HCT116 (cell line): ENCODE measurements around the gene NFATC1. TPM values are rescaled to one million over a fixed set of nuclear protein-coding genes. Genes with fewer than 3 reads are reported as not detected.

Experiments
- ATAC-seq: fragments of 200-7000 bp; cut with Tn5 transposase; 2 replicates; pipeline ENCODE4 v1.9.1; 2020; ENCODE audit warnings: mild to moderate bottlenecking, moderate library complexity
- BruUV-seq: library from RNA; stranded (reverse); fragments of 400-500 nt; replicated peaks from 2 replicates; lab custom pipeline; 2021; lab: Mats Ljungman, UMichigan
- CTCF ChIA-PET: fragments of 300-600 bp; sonication (Branson Sonifier 250); formaldehyde crosslinking; loops from one replicate; lab custom pipeline; 2021; ENCODE audit warnings: antibody characterized with exemption; lab: Charles Lee
- POLR2A ChIA-PET: fragments of 300-600, 350-600 bp; sonication (Branson Sonifier 250); formaldehyde crosslinking; loops from one replicate; lab custom pipeline; 2021; ENCODE audit warnings: antibody characterized with exemption; lab: Charles Lee
- RAD21 ChIA-PET, 2 experiments: fragments of 300-600 bp; sonication (Branson Sonifier 250); formaldehyde crosslinking; loops; one replicate each; lab custom pipeline; 2023; ENCODE audit warnings: low total read pairs in 2 of 2; ENCODE audit not compliant: uncharacterized antibody in 2 of 2, unreplicated experiment in 2 of 2, low non-redundant PET in 1 of 2; lab: Charles Lee
- DNase-seq: peaks from one replicate; pipeline ENCODE4 v3.0.0-alpha.2; 2010; ENCODE audit warnings: low read depth, low spot score
- H2AFZ ChIP-seq: fragments of 200-600 bp; shearing (Covaris generic), sonication (generic); 2 replicates; pipeline ENCODE4 v1.6.1; 2017; ENCODE audit warnings: low read depth, mixed run types, mixed read lengths, antibody characterized with exemption, low read length; ENCODE audit not compliant: poor library complexity, severe bottlenecking
- H3K27ac ChIP-seq: 2 replicates; pipeline ENCODE4 v1.5.1; 2012; ENCODE audit warnings: low read depth, low read length
- H3K27me3 ChIP-seq: fragments of 200-600 bp; sonication (generic); 2 replicates; pipeline ENCODE4 v1.6.1; 2016; ENCODE audit warnings: mixed run types, low read length, mixed read lengths; ENCODE audit not compliant: insufficient read depth
- H3K36me3 ChIP-seq, 2 experiments: fragments of 200-500 bp in 1 of 2; fragments of 200-600 bp in 1 of 2; sonication (Bioruptor generic) in 1 of 2; sonication (generic) in 1 of 2; 2 replicates each; pipeline versions ENCODE4 v1.5.1 to v1.6.1; 2014 to 2016; ENCODE audit warnings: low read length in 2 of 2, inconsistent platforms in 1 of 2, mixed read lengths in 1 of 2, mixed run types in 1 of 2; ENCODE audit not compliant: insufficient read depth in 2 of 2, control insufficient read depth in 1 of 2
- H3K4me1 ChIP-seq, 2 experiments: fragments of 200-600 bp in 1 of 2; sonication (generic) in 1 of 2; 2 replicates each; pipeline versions ENCODE4 v1.5.1 to v1.6.1; 2012 to 2017; ENCODE audit warnings: low read length in 2 of 2, inconsistent platforms in 1 of 2, mild to moderate bottlenecking in 1 of 2, mixed read lengths in 1 of 2, mixed run types in 1 of 2, moderate library complexity in 1 of 2; ENCODE audit not compliant: insufficient read depth in 2 of 2, control insufficient read depth in 1 of 2
- H3K4me2 ChIP-seq: fragments of 200-600 bp; sonication (generic); 2 replicates; pipeline ENCODE4 v1.6.1; 2017; ENCODE audit warnings: mixed run types, low read length, mixed read lengths
- H3K4me3 ChIP-seq, 2 experiments: fragments of 200-600 bp in 1 of 2; sonication (generic) in 1 of 2; replicated peaks in 1 of 2; 2 replicates each; pipeline ENCODE4 v1.5.1; 2011 to 2016; ENCODE audit warnings: low read length in 2 of 2, control low read depth in 1 of 2, low read depth in 1 of 2, mild to moderate bottlenecking in 1 of 2, mixed read lengths in 1 of 2, mixed run types in 1 of 2
- H3K79me2 ChIP-seq: fragments of 200-600 bp; sonication (generic); 2 replicates; pipeline ENCODE4 v1.6.1; 2017; ENCODE audit warnings: mild to moderate bottlenecking, mixed run types, low read length, moderate library complexity, mixed read lengths; ENCODE audit not compliant: insufficient read depth
- H3K9ac ChIP-seq: fragments of 200-600 bp; sonication (generic); 2 replicates; pipeline ENCODE4 v1.6.1; 2016; ENCODE audit warnings: low read length, mixed read lengths
- H3K9me2 ChIP-seq: fragments of 200-600 bp; sonication (generic), shearing (Covaris generic); 2 replicates; pipeline ENCODE4 v1.6.1; 2017; ENCODE audit warnings: mixed run types, mild to moderate bottlenecking, moderate library complexity; ENCODE audit not compliant: insufficient read depth
- H3K9me3 ChIP-seq, 2 experiments: fragments of 200-500 bp in 1 of 2; fragments of 200-600 bp in 1 of 2; sonication (Bioruptor generic) in 1 of 2; sonication (generic) in 1 of 2; 2 replicates each; pipeline ENCODE4 v1.6.1; 2014 to 2017; ENCODE audit warnings: low read length in 2 of 2, mixed read lengths in 2 of 2, inconsistent platforms in 1 of 2, low read depth in 1 of 2, mild to moderate bottlenecking in 1 of 2, mixed run types in 1 of 2, moderate library complexity in 1 of 2; ENCODE audit not compliant: control insufficient read depth in 1 of 2, insufficient read depth in 1 of 2
- H4K20me1 ChIP-seq: fragments of 200-600 bp; sonication (generic), shearing (Covaris generic); 2 replicates; pipeline ENCODE4 v1.6.1; 2017; ENCODE audit warnings: mixed run types, mild to moderate bottlenecking, moderate library complexity; ENCODE audit not compliant: insufficient read depth
- CBX3 ChIP-seq: IDR thresholded peaks from 2 replicates; pipeline ENCODE4 v1.6.1; 2012; ENCODE audit warnings: low read depth
- CEBPB ChIP-seq: IDR thresholded peaks from 2 replicates; pipeline ENCODE4 v1.6.1; 2012; ENCODE audit warnings: low read depth
- ELF1 ChIP-seq: IDR thresholded peaks from 2 replicates; pipeline ENCODE4 v1.6.1; 2012; ENCODE audit warnings: low read depth, borderline replicate concordance
- EZH2 ChIP-seq: fragments of 200-600 bp; sonication (generic); IDR thresholded peaks from 2 replicates; pipeline ENCODE4 v1.6.1; 2017; ENCODE audit warnings: antibody characterized with exemption, mixed run types
- EZH2phosphoT487 ChIP-seq: fragments of 200-600 bp; IDR thresholded peaks from 2 replicates; pipeline ENCODE4 v1.6.1; 2018; ENCODE audit warnings: antibody characterized with exemption, borderline replicate concordance
- FOSL1 ChIP-seq: IDR thresholded peaks from 2 replicates; pipeline ENCODE4 v1.6.1; 2012; ENCODE audit warnings: low read depth
- JUND ChIP-seq: IDR thresholded peaks from 2 replicates; pipeline ENCODE4 v1.6.1; 2012
- POLR2AphosphoS5 ChIP-seq: IDR thresholded peaks from 2 replicates; pipeline ENCODE4 v1.6.1; 2011; ENCODE audit warnings: mild to moderate bottlenecking, low read depth, low read length, moderate library complexity
- RAD21 ChIP-seq: IDR thresholded peaks from 2 replicates; pipeline ENCODE4 v1.6.1; 2012; ENCODE audit warnings: low read depth, mild to moderate bottlenecking
- SIN3A ChIP-seq: IDR thresholded peaks from 2 replicates; pipeline ENCODE4 v1.6.1; 2012; ENCODE audit warnings: low read depth
- SP1 ChIP-seq: IDR thresholded peaks from 2 replicates; pipeline ENCODE4 v1.6.1; 2012; ENCODE audit warnings: low read depth
- SRF ChIP-seq: IDR thresholded peaks from 2 replicates; pipeline ENCODE4 v1.6.1; 2012; ENCODE audit warnings: low read depth
- TCF7L2 ChIP-seq: IDR thresholded peaks from 2 replicates; pipeline ENCODE4 v1.7.0; 2011; ENCODE audit warnings: borderline replicate concordance, inconsistent platforms; ENCODE audit not compliant: insufficient read depth, insufficient read length; ENCODE audit errors: extremely low read depth
- intact Hi-C: fragments of 100-400 bp; cut with micrococcal nuclease; formaldehyde crosslinking; loops from 2 replicates; pipeline ENCODE4 v1.10.0; 2022
- total RNA-seq: library from RNA; stranded (reverse); gene quantifications from one replicate; pipeline ENCODE4 v1.2.1, GENCODE V29; 2021; ENCODE audit not compliant: unreplicated experiment
- TF ChIP-seq, protein P1 (sequence below): IDR thresholded peaks from 2 replicates; pipeline ENCODE4 v1.6.1; 2012
- TF ChIP-seq, protein P2 (sequence below): IDR thresholded peaks from 2 replicates; pipeline ENCODE4 v1.6.1; 2011; ENCODE audit warnings: mild to moderate bottlenecking, low read length, moderate library complexity; ENCODE audit not compliant: insufficient replicate concordance; ENCODE audit errors: extremely low read depth
- TF ChIP-seq, protein P3 (sequence below), 3 experiments: fragments of 200-600 bp in 1 of 3; sonication (generic) in 1 of 3; IDR thresholded peaks in 2 of 3; conservative IDR thresholded peaks in 1 of 3; 2 replicates each; pipeline ENCODE4 v1.5.1; 2012 to 2017; ENCODE audit warnings: low read depth in 2 of 3, low read length in 2 of 3, antibody characterized with exemption in 1 of 3, borderline replicate concordance in 1 of 3, control low read depth in 1 of 3, mild to moderate bottlenecking in 1 of 3, mixed read lengths in 1 of 3, mixed run types in 1 of 3, moderate library complexity in 1 of 3; ENCODE audit not compliant: insufficient read depth in 1 of 3

NFATC1 gene
- total RNA-seq, 1 experiment from 2014 or later, result 20.8 TPM

DNA sequence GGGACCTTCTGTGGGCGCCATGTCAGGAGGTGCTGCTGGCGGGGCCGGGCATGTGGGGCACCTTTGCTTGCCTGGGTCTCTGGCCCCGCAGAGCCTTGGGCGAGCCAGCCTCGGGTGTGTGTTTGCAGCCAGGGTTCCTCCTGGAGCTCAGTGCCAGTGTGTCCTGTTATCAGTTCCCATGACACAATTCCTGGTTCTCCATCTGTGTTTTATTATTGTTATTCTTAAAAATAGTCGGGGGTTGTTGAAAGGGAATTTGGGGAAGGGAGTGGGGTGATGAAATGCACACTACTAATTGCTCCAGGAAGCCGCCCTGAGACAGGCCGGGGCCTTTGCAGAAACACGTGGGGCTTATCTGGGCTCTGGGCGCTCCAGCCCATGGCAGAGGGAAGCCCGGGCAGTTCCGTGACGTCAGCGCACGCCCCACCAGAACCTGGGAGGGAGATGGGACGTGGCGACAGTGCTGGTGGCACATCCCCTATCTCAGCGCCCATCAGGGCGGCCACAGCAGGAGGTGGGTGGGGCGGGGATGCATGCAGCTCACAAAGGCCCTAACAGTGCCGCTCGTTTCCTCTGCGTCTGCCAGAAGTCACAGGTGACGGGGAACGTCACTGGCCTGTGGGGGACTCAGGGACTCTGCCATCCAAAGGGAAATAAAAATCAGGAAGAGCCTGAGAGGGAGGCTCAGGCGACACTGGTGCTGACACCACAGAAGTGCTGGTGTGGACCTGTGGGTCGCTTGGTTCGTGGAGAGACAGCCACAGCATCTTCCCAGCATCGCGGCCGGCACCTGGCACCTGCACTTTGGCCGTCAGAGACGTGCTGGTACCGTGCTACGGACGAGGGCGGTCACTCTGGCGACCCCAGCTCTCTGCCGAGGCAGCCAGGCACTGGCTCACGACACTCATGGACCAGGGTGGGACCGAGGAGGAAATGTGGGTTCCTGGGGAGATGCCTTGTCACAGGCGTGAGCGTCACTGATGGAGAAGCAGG is 131.0 kb downstream of the NFATC1 start:
- Histone ChIP-seq H3K4me2 (no peak overlapping the region), H3K27ac (no peak overlapping the region), H3K9ac (no peak overlapping the region), H2AFZ (no peak overlapping the region), H3K36me3 (no peaks in the 10 kb centered on the region), H3K79me2 (no peaks in the 10 kb centered on the region), H3K4me1 (no peaks in the 10 kb centered on the region), H3K4me3 (no peak overlapping the region), H4K20me1 (no peaks in the 10 kb centered on the region), H3K27me3 (no peaks in the 10 kb centered on the region), H3K9me3 (no peaks in the 10 kb centered on the region), H3K9me2 (no peaks in the 10 kb centered on the region)
- CTCF ChIA-PET, result interaction anchor here (1.1 kb wide), 1 partner anchor 146 kb away, joined by 4 read pairs; no protein-coding TSS in a partner anchor
- RAD21 ChIA-PET, result no interaction called here
- ATAC-seq, result no peak
- no TSS peak for BruUV-seq
- TF ChIP-seq POLR2AphosphoS5 (no peak), EZH2phosphoT487 (no peak), EZH2 (no peak), JUND (no peak), FOSL1 (no peak), ELF1 (no peak), SRF (no peak), TCF7L2 (no peak), SIN3A (no peak), SP1 (no peak), RAD21 (no peak), CEBPB (no peak), CBX3 (no peak)
- TF ChIP-seq, protein P1, sequence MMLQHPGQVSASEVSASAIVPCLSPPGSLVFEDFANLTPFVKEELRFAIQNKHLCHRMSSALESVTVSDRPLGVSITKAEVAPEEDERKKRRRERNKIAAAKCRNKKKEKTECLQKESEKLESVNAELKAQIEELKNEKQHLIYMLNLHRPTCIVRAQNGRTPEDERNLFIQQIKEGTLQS, result no peak
- TF ChIP-seq, protein P2, sequence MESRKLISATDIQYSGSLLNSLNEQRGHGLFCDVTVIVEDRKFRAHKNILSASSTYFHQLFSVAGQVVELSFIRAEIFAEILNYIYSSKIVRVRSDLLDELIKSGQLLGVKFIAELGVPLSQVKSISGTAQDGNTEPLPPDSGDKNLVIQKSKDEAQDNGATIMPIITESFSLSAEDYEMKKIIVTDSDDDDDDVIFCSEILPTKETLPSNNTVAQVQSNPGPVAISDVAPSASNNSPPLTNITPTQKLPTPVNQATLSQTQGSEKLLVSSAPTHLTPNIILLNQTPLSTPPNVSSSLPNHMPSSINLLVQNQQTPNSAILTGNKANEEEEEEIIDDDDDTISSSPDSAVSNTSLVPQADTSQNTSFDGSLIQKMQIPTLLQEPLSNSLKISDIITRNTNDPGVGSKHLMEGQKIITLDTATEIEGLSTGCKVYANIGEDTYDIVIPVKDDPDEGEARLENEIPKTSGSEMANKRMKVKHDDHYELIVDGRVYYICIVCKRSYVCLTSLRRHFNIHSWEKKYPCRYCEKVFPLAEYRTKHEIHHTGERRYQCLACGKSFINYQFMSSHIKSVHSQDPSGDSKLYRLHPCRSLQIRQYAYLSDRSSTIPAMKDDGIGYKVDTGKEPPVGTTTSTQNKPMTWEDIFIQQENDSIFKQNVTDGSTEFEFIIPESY, result no peak
- TF ChIP-seq, protein P3, sequence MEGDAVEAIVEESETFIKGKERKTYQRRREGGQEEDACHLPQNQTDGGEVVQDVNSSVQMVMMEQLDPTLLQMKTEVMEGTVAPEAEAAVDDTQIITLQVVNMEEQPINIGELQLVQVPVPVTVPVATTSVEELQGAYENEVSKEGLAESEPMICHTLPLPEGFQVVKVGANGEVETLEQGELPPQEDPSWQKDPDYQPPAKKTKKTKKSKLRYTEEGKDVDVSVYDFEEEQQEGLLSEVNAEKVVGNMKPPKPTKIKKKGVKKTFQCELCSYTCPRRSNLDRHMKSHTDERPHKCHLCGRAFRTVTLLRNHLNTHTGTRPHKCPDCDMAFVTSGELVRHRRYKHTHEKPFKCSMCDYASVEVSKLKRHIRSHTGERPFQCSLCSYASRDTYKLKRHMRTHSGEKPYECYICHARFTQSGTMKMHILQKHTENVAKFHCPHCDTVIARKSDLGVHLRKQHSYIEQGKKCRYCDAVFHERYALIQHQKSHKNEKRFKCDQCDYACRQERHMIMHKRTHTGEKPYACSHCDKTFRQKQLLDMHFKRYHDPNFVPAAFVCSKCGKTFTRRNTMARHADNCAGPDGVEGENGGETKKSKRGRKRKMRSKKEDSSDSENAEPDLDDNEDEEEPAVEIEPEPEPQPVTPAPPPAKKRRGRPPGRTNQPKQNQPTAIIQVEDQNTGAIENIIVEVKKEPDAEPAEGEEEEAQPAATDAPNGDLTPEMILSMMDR (IDR thresholded peaks at IDR 0.05 in 2 of 3, conservative IDR thresholded peaks at IDR 0.05 in 1 of 3; ENCODE audit: borderline replicate concordance in 1 of 3, insufficient read depth in 1 of 3, low read depth in 2 of 3, low read length in 2 of 3), result no peak
- intact Hi-C loops, result no loop called here
- DNase-seq, result no peak
- POLR2A ChIA-PET, result no interaction called here
